GM12878 (cell line): Measurements from ENCODE around the gene PHEX. TPM values are rescaled to one million over a fixed set of nuclear protein-coding genes. Genes with fewer than 3 reads are reported as not detected.

Experiments
- CEBPB ChIP-seq, 2 experiments: fragments of 150-350 bp in 1 of 2; IDR thresholded peaks; 2 replicates each; pipeline ENCODE4 v1.6.1; 2012 to 2014; ENCODE audit warnings: low read depth in 2 of 2, low read length in 2 of 2, borderline replicate concordance in 1 of 2, inconsistent platforms in 1 of 2
- EED ChIP-seq: sonication (generic); IDR thresholded peaks from 2 replicates; pipeline ENCODE4 v1.6.1; 2016; ENCODE audit warnings: antibody characterized with exemption, low read depth
- EZH2 ChIP-seq: IDR thresholded peaks from 2 replicates; pipeline ENCODE4 v1.6.1; 2012; ENCODE audit warnings: low read depth, mild to moderate bottlenecking, control low read depth, inconsistent platforms, low read length, borderline replicate concordance; ENCODE audit not compliant: control insufficient read depth
- GABPA ChIP-seq: IDR thresholded peaks from 2 replicates; pipeline ENCODE4 v1.6.1; 2014; ENCODE audit warnings: antibody characterized with exemption, low read depth, mild to moderate bottlenecking, inconsistent platforms
- IRF4 ChIP-seq: IDR thresholded peaks from 2 replicates; pipeline ENCODE4 v1.6.1; 2011; ENCODE audit warnings: low read depth, low read length
- MEF2A ChIP-seq: IDR thresholded peaks from 2 replicates; pipeline ENCODE4 v1.6.1; 2011; ENCODE audit warnings: low read depth, mild to moderate bottlenecking, low read length, moderate library complexity; ENCODE audit not compliant: insufficient read depth
- MEF2B ChIP-seq: fragments of 450-650 bp; IDR thresholded peaks from 2 replicates; pipeline ENCODE4 v1.6.1; 2018; ENCODE audit warnings: mild to moderate bottlenecking, moderate library complexity; ENCODE audit not compliant: partially characterized antibody, poor library complexity, severe bottlenecking
- POLR2A ChIP-seq: IDR thresholded peaks from 2 replicates; pipeline ENCODE4 v1.6.1; 2011; ENCODE audit warnings: low read depth, mild to moderate bottlenecking, low read length
- RB1 ChIP-seq: fragments of 450-650 bp; formaldehyde crosslinking; IDR thresholded peaks from 2 replicates; pipeline ENCODE4 v1.6.1; 2017; ENCODE audit warnings: mild to moderate bottlenecking, borderline replicate concordance
- RELA ChIP-seq: fragments of 450-650 bp; IDR thresholded peaks from 2 replicates; pipeline ENCODE4 v1.8.0; 2014; ENCODE audit warnings: borderline replicate concordance; ENCODE audit not compliant: partially characterized antibody
- SMC3 ChIP-seq: IDR thresholded peaks from 2 replicates; pipeline ENCODE4 v1.6.1; 2011; ENCODE audit warnings: low read length, improper control_type of control experiment, borderline replicate concordance
- TCF3 ChIP-seq: IDR thresholded peaks from 2 replicates; pipeline ENCODE4 v1.6.1; 2012; ENCODE audit warnings: low read depth, mild to moderate bottlenecking, low read length, borderline replicate concordance; ENCODE audit not compliant: insufficient read depth
- polyA plus RNA-seq, 11 experiments: library from polyadenylated mRNA; depleted of rRNA in 4 of 11; unstranded in 6 of 11; stranded (reverse) in 5 of 11; fragments of >200 nt; fragmentation: Nextera tagmentation in 4 of 11; fragmentation: Illumina TruSeq in 1 of 11; extraction: Ambion mirVana in 4 of 11; extraction: Trizol in 1 of 11; gene quantifications; 1 replicate in 1 of 11; 2 replicates in 10 of 11; pipeline versions ENCODE4 v1.2.1 to v1.2.3, GENCODE V29; 2011 to 2016; ENCODE audit warnings: inconsistent platforms in 2 of 11, missing spikeins in 2 of 11, low read depth in 1 of 11
- total RNA-seq, 4 experiments: library from RNA; depleted of rRNA in 3 of 4; stranded (reverse); fragments of >200 nt in 3 of 4; fragmentation: Illumina TruSeq in 1 of 4; extraction: Trizol in 1 of 4; gene quantifications; 2 replicates each; pipeline versions ENCODE4 v1.2.1 to v1.2.3, GENCODE V29; 2013 to 2021
- TF ChIP-seq, protein P1 (sequence below): IDR thresholded peaks from 2 replicates; pipeline ENCODE4 v1.6.1; 2012; ENCODE audit warnings: low read depth, low read length, improper control_type of control experiment
- TF ChIP-seq, protein P2 (sequence below): fragments of 450-650 bp; IDR thresholded peaks from 2 replicates; pipeline ENCODE4 v1.6.1; 2017; ENCODE audit warnings: borderline replicate concordance
- TF ChIP-seq, protein P3 (sequence below): fragments of 150-350 bp; IDR thresholded peaks from 2 replicates; pipeline ENCODE4 v1.6.1; 2014; ENCODE audit warnings: mild to moderate bottlenecking, low read depth, low read length

The PHEX gene
- total and polyA plus RNA-seq, 10 of the 15 experiments (the other 5 are each of a cell fraction or from before 2014, with no cell fraction given) = 0.12 to 97.2 (median 0.55) TPM

DNA sequence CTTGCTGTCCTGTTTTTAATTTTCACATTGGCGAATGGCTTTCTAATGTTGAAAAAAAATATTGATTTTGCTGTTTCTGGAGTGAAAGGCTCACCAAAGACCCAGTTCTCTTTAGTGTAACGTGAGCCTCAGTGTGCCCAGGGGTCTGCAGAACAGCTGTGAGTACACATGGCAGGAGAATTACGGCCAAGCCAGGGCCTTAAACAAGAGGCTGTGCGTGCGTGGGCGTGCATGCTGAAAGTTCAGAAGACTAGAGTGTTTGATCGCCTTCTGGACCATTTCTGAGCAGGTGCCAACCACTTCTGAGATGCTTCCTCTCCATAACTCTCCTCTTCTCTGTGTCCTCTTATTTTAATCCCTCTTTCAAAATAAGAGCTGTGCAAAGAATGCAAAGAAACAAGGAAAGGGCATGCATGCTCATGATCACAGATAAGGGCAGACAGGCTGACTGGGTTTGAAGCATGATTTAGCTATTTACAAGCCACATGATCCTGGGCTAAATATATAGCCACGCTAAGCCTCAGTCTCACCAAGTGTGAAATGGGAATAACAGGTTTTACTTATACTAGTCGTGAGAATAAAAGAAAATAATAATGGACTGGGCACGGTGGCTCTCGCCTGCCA, 9.9 kb downstream of the PHEX start (continued):
- TF ChIP-seq TCF3 = no peak
- no peak for TF ChIP-seq MEF2B
- TF ChIP-seq, protein P1, sequence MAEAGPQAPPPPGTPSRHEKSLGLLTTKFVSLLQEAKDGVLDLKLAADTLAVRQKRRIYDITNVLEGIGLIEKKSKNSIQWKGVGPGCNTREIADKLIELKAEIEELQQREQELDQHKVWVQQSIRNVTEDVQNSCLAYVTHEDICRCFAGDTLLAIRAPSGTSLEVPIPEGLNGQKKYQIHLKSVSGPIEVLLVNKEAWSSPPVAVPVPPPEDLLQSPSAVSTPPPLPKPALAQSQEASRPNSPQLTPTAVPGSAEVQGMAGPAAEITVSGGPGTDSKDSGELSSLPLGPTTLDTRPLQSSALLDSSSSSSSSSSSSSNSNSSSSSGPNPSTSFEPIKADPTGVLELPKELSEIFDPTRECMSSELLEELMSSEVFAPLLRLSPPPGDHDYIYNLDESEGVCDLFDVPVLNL = no peak
- no peak for TF ChIP-seq EED
- TF ChIP-seq CEBPB (IDR thresholded peaks at IDR 0.05; ENCODE audit: borderline replicate concordance in 1 of 2, low read depth in 2 of 2, low read length in 2 of 2) = no peak
- TF ChIP-seq GABPA = no peak
- TF ChIP-seq EZH2 = no peak
- no peak for TF ChIP-seq POLR2A
- TF ChIP-seq, protein P2, sequence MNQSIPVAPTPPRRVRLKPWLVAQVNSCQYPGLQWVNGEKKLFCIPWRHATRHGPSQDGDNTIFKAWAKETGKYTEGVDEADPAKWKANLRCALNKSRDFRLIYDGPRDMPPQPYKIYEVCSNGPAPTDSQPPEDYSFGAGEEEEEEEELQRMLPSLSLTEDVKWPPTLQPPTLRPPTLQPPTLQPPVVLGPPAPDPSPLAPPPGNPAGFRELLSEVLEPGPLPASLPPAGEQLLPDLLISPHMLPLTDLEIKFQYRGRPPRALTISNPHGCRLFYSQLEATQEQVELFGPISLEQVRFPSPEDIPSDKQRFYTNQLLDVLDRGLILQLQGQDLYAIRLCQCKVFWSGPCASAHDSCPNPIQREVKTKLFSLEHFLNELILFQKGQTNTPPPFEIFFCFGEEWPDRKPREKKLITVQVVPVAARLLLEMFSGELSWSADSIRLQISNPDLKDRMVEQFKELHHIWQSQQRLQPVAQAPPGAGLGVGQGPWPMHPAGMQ = no peak
- no peak for TF ChIP-seq SMC3
- TF ChIP-seq, protein P3, sequence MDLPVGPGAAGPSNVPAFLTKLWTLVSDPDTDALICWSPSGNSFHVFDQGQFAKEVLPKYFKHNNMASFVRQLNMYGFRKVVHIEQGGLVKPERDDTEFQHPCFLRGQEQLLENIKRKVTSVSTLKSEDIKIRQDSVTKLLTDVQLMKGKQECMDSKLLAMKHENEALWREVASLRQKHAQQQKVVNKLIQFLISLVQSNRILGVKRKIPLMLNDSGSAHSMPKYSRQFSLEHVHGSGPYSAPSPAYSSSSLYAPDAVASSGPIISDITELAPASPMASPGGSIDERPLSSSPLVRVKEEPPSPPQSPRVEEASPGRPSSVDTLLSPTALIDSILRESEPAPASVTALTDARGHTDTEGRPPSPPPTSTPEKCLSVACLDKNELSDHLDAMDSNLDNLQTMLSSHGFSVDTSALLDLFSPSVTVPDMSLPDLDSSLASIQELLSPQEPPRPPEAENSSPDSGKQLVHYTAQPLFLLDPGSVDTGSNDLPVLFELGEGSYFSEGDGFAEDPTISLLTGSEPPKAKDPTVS = no peak
- TF ChIP-seq RELA = no peak
- TF ChIP-seq RB1 = no peak
- TF ChIP-seq MEF2A = no peak
- no peak for TF ChIP-seq IRF4
